H1 (cell line): ENCODE measurements around the gene FAM171A1. TPM values are rescaled to one million over a fixed set of nuclear protein-coding genes. Genes with fewer than 3 reads are reported as not detected.
"Not testable (repeated sequence)": the region's sequence is repeated elsewhere in the genome, so short reads cannot be mapped to it uniquely, and the experiment has no call there.

ENCODE experiments used
- CTCF ChIA-PET: fragments of 300-600 bp; sonication (Branson Sonifier 250); formaldehyde crosslinking; loops from one replicate; lab custom pipeline; 2021; ENCODE audit not compliant: partially characterized antibody; lab: Charles Lee
- POLR2A ChIA-PET: fragments of 300-600 bp; sonication (Branson Sonifier 250); formaldehyde crosslinking; loops from one replicate; lab custom pipeline; 2021; ENCODE audit warnings: inconsistent platforms; ENCODE audit not compliant: partially characterized antibody; lab: Charles Lee
- DNase-seq, 2 experiments: peaks; one replicate each; pipeline versions ENCODE4 v3.0.0 to v3.0.0-alpha.2; 2010 to 2022; ENCODE audit warnings: low spot score in 2 of 2, low read depth in 1 of 2, mixed read lengths in 1 of 2
- FAIRE-seq: peaks from 2 replicates; lab custom pipeline; 2011; peaks lifted over from hg19 to GRCh38; lab: Jason Lieb, UNC
- H2AFZ ChIP-seq: 2 replicates; pipeline ENCODE4 v1.8.1; 2012; ENCODE audit warnings: low read length, inconsistent platforms
- H2AK5ac ChIP-seq: 2 replicates; pipeline ENCODE4 v1.6.1; 2013; ENCODE audit warnings: low read depth, low read length
- H2BK120ac ChIP-seq: replicated peaks from 2 replicates; pipeline ENCODE3; 2013; ENCODE audit warnings: low read depth, low read length, inconsistent platforms
- H2BK12ac ChIP-seq: 2 replicates; pipeline ENCODE4 v1.6.1; 2013; ENCODE audit warnings: low read depth, low read length
- H2BK15ac ChIP-seq: 2 replicates; pipeline ENCODE4 v1.6.1; 2013; ENCODE audit warnings: low read length
- H2BK20ac ChIP-seq: 2 replicates; pipeline ENCODE4 v1.6.1; 2013; ENCODE audit warnings: low read length
- H2BK5ac ChIP-seq: 2 replicates; pipeline ENCODE4 v1.6.1; 2013; ENCODE audit warnings: low read depth, low read length
- H3K14ac ChIP-seq: 2 replicates; pipeline ENCODE4 v1.6.1; 2013; ENCODE audit warnings: inconsistent platforms; ENCODE audit not compliant: insufficient read length
- H3K18ac ChIP-seq: 2 replicates; pipeline ENCODE4 v1.6.1; 2013; ENCODE audit warnings: low read length; ENCODE audit errors: extremely low read depth
- H3K23ac ChIP-seq: 2 replicates; pipeline ENCODE4 v1.6.1; 2013; ENCODE audit warnings: inconsistent platforms; ENCODE audit not compliant: insufficient read length
- H3K23me2 ChIP-seq: 2 replicates; pipeline ENCODE4 v1.6.1; 2013; ENCODE audit warnings: low read depth, low read length
- H3K27ac ChIP-seq: 2 replicates; pipeline ENCODE4 v1.6.1; 2011; ENCODE audit warnings: low read depth, low read length, inconsistent platforms
- H3K27me3 ChIP-seq, 4 experiments: replicated peaks in 1 of 4; 1 replicate in 1 of 4; 2 replicates in 3 of 4; pipeline versions ENCODE4 v1.6.1 to v1.8.1; 2011 to 2013; ENCODE audit warnings: low read length in 3 of 4, mild to moderate bottlenecking in 3 of 4, inconsistent platforms in 2 of 4, mixed read lengths in 2 of 4, moderate library complexity in 1 of 4; ENCODE audit not compliant: control insufficient read depth in 3 of 4, insufficient read depth in 3 of 4; ENCODE audit errors: extremely low read depth in 1 of 4
- H3K36me3 ChIP-seq, 4 experiments: 2 replicates each; pipeline versions ENCODE4 v1.6.1 to v1.8.1; 2011 to 2013; ENCODE audit warnings: mild to moderate bottlenecking in 4 of 4, low read length in 3 of 4, moderate library complexity in 2 of 4, control low read depth in 1 of 4, inconsistent platforms in 1 of 4; ENCODE audit not compliant: insufficient read depth in 4 of 4, control insufficient read depth in 2 of 4
- H3K4ac ChIP-seq: replicated peaks from 2 replicates; pipeline ENCODE3; 2013; ENCODE audit warnings: low read length, low read depth, mixed read lengths, inconsistent platforms; ENCODE audit not compliant: insufficient read length
- H3K4me1 ChIP-seq, 4 experiments: replicated peaks in 1 of 4; 1 replicate in 1 of 4; 2 replicates in 3 of 4; pipeline versions ENCODE4 v1.6.1 to v1.8.1; 2011 to 2013; ENCODE audit warnings: low read length in 3 of 4, inconsistent platforms in 2 of 4, mixed read lengths in 1 of 4; ENCODE audit not compliant: insufficient read depth in 4 of 4, control insufficient read depth in 3 of 4
- H3K4me2 ChIP-seq, 2 experiments: 2 replicates each; pipeline versions ENCODE4 v1.6.1 to v1.8.1; 2011 to 2013; ENCODE audit warnings: low read depth in 2 of 2, low read length in 2 of 2, control low read depth in 1 of 2, inconsistent platforms in 1 of 2, mild to moderate bottlenecking in 1 of 2; ENCODE audit not compliant: insufficient read depth in 1 of 2
- H3K4me3 ChIP-seq, 4 experiments: fragments of 200-600, 300-600 bp in 1 of 4; sonication (generic), shearing (Covaris generic), sonication (Bioruptor Twin) in 1 of 4; 2 replicates each; pipeline versions ENCODE4 v1.5.1 to v1.8.1; 2011 to 2016; ENCODE audit warnings: low read length in 4 of 4, low read depth in 3 of 4, control low read depth in 2 of 4, inconsistent platforms in 2 of 4, mild to moderate bottlenecking in 2 of 4, mixed read lengths in 1 of 4, moderate library complexity in 1 of 4; ENCODE audit not compliant: insufficient read depth in 2 of 4; ENCODE audit errors: extremely low read depth in 1 of 4
- H3K56ac ChIP-seq: replicated peaks from 2 replicates; pipeline ENCODE3; 2013; ENCODE audit warnings: low read depth, mild to moderate bottlenecking, mixed read lengths, low read length, inconsistent platforms; ENCODE audit not compliant: insufficient read length
- H3K79me1 ChIP-seq: 2 replicates; pipeline ENCODE4 v1.6.1; 2013; ENCODE audit warnings: low read depth, low read length, control low read depth
- H3K79me2 ChIP-seq, 2 experiments: 2 replicates each; pipeline versions ENCODE4 v1.6.1 to v1.8.1; 2012 to 2013; ENCODE audit warnings: low read length in 2 of 2, mild to moderate bottlenecking in 2 of 2, inconsistent platforms in 1 of 2; ENCODE audit not compliant: insufficient read depth in 2 of 2, control insufficient read depth in 1 of 2
- H3K9ac ChIP-seq, 4 experiments: replicated peaks in 1 of 4; 1 replicate in 1 of 4; 2 replicates in 3 of 4; pipeline versions ENCODE4 v1.6.1 to v1.8.1; 2011 to 2013; ENCODE audit warnings: low read depth in 3 of 4, low read length in 3 of 4, control low read depth in 2 of 4, mild to moderate bottlenecking in 2 of 4, moderate library complexity in 2 of 4, inconsistent platforms in 1 of 4; ENCODE audit errors: extremely low read depth in 1 of 4
- H3K9me3 ChIP-seq, 2 experiments: 2 replicates each; pipeline versions ENCODE4 v1.6.1 to v1.8.1; 2012 to 2013; ENCODE audit warnings: mild to moderate bottlenecking in 2 of 2, moderate library complexity in 2 of 2, control low read depth in 1 of 2, inconsistent platforms in 1 of 2, low read depth in 1 of 2, low read length in 1 of 2, mixed read lengths in 1 of 2; ENCODE audit not compliant: insufficient read depth in 2 of 2
- H4K20me1 ChIP-seq, 2 experiments: replicated peaks in 1 of 2; 2 replicates each; pipeline versions ENCODE3 to v1.8.1; 2011 to 2013; ENCODE audit warnings: inconsistent platforms in 2 of 2, low read length in 2 of 2, mild to moderate bottlenecking in 1 of 2; ENCODE audit not compliant: insufficient read depth in 2 of 2, control insufficient read depth in 1 of 2
- H4K5ac ChIP-seq: 2 replicates; pipeline ENCODE4 v1.6.1; 2013; ENCODE audit warnings: low read length, low read depth, mixed read lengths, inconsistent platforms; ENCODE audit not compliant: insufficient read length
- H4K8ac ChIP-seq: 2 replicates; pipeline ENCODE4 v1.8.0; 2013; ENCODE audit warnings: mild to moderate bottlenecking, moderate library complexity, low read length, inconsistent platforms; ENCODE audit not compliant: insufficient read depth; ENCODE audit errors: extremely low read depth
- H4K91ac ChIP-seq: replicated peaks from 2 replicates; pipeline ENCODE3; 2013; ENCODE audit warnings: low read length, mixed read lengths, inconsistent platforms; ENCODE audit not compliant: insufficient read length
- WGBS, 2 experiments: shearing (Covaris generic) in 1 of 2; methylation state at CpG; one replicate each; pipeline versions ENCODE4 v1.1.6 to v1.1.7; 2013 to 2015; ENCODE audit warnings: low lambda C conversion rate in 2 of 2, mixed read lengths in 2 of 2, inconsistent platforms in 1 of 2, low coverage in 1 of 2, missing lambda C conversion rate in 1 of 2; ENCODE audit not compliant: insufficient replicate concordance in 2 of 2, insufficient coverage in 1 of 2, insufficient read length in 1 of 2; ENCODE audit errors: extremely low coverage in 1 of 2, missing lambda C conversion rate in 1 of 2; 5-methylcytosine and 5-hydroxymethylcytosine counted together
- polyA plus RNA-seq, 7 experiments: library from polyadenylated mRNA; depleted of rRNA in 3 of 7; stranded (reverse) in 5 of 7; unstranded in 2 of 7; fragments of >200 nt in 5 of 7; fragments of 200-250 nt in 2 of 7; gene quantifications; 1 replicate in 5 of 7; 2 replicates in 1 of 7; 4 replicates in 1 of 7; pipeline versions ENCODE4 v1.2.1 to v1.2.3, GENCODE V29; 2011 to 2013; ENCODE audit warnings: missing spikeins in 2 of 7, mixed read lengths in 2 of 7
- total RNA-seq: library from RNA; stranded (reverse); fragmentation: NEBNext Ultra II Directional; extraction: Animal tissue kit (Norgen Biotek cat#: 25700); gene quantifications from 2 replicates; pipeline ENCODE4 v1.2.1, GENCODE V29; 2021

Gene FAM171A1
- total and polyA plus RNA-seq, 2 of the 8 experiments (the other 6 are each of a cell fraction or from before 2014, with no cell fraction given): 26.6 to 42.1 TPM

DNA sequence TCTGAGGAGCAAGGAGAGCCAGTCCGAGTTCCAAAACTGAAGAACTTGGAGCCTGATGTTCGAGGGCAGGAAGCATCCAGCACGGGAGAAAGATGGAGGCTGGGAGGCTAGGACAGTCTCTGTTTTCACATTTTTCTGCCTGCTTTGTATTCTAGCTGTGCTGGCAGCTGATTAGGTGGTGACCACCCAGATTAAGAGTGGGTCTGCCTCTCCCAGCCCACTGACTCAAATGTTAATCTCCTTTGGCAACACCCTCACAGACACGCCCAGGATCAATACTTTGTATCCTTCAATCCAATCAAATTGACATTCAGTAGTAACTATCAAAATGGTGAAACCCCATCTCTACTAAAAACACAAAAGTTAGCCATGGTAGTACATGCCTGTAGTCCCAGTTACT lies 163.7 kb downstream of the FAM171A1 start:
- H2BK15ac ChIP-seq, H2BK12ac ChIP-seq, H2AK5ac ChIP-seq, H2AFZ ChIP-seq, H3K27me3 ChIP-seq, CTCF ChIA-PET, H3K23ac ChIP-seq, H4K91ac ChIP-seq, H2BK20ac ChIP-seq, FAIRE-seq, H3K14ac ChIP-seq, H3K9me3 ChIP-seq, H3K36me3 ChIP-seq, H3K23me2 ChIP-seq, H2BK5ac ChIP-seq, H3K18ac ChIP-seq, H3K56ac ChIP-seq, H3K4me3 ChIP-seq, H4K20me1 ChIP-seq, H3K9ac ChIP-seq, DNase-seq, H3K4ac ChIP-seq, H4K5ac ChIP-seq, H3K4me1 ChIP-seq, H2BK120ac ChIP-seq, H4K8ac ChIP-seq, H3K79me1 ChIP-seq, H3K79me2 ChIP-seq, H3K4me2 ChIP-seq, POLR2A ChIA-PET, H3K27ac ChIP-seq: not testable (repeated sequence)
- 91% methylated on average over 4 of the region's 4 CpGs; no CpG with 5 or more reads in 1 of the 2 experiments for WGBS, 2 experiments
